ENCODE results near the gene DLGAP1.

The DLGAP1 gene

DNA sequence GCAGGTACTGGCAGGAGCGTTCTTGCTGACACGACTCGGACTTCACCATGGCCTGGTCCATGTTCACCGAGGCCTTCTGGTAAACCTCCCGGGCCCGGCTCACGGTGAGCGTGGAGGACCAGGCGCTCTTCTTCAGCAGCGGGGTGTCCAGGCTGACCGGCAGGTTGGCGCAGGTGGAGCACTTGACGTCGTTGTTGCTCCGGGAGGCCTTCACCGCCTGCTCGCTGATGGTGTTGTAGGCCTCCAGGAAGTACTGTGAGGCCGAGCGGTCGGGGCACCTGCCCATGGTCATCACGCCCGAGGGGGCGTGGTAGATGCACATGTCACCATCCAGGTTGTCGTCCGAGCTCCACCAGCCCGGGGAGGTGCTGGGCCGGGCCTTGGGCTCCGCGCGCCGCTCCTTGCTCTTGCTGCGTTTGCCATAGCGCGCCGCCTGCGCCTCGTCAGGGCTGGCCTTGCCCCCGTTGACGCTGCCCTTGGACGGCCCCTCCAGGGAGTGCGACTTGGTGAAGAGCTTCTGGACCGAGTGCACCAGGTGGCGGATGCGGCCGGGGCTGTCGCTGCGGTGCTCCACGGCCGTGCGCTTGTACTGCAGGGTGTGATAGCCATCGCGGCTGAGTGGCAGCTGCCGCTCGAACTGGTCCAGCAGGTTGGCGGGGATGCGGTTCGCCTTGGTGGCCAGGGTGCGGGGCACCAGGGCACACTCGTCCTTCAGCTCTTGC lies 575.8 kb downstream of the DLGAP1 start:
- DNase-seq: no peak

DNA sequence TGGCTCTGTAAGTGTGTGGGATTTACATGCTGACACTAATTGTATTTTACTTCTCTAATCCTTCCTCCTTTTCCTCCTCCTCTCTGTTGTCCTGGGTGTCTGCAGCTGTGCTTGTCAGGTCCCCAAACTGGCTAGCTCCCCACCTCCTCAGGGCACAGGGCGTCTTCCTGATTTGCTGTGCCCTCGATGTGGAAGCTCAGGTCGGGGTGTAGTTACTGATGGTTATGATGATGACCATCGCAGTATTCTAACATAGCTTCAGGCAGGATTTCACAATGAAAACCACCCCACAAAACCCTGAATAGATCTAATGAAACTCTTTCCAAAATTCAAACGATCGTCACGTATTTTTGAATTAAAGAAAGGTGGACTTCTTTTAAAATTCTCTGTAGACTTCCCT lies 576.7 kb downstream of the DLGAP1 start:
- no peak for DNase-seq

DNA sequence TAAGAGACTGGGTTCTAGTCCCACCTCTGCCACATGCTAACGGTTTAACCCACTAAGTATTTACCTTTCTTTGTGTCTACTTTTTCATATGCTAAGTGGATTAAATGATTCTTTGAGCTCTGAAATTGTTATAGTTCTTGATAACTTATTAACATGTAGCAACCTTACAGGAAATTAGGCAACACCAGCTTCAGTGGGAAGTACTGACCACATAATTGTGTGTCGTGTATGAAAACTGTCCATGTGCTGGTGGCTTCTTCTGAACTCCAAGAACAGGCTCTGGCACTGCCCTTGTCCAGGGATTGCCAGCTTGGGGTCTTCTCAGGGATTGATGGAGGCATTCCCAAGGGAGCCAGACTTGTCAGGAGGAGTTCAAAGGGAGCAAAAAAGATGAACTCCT lies 577.4 kb downstream of the DLGAP1 start:
- no peak for DNase-seq

DNA sequence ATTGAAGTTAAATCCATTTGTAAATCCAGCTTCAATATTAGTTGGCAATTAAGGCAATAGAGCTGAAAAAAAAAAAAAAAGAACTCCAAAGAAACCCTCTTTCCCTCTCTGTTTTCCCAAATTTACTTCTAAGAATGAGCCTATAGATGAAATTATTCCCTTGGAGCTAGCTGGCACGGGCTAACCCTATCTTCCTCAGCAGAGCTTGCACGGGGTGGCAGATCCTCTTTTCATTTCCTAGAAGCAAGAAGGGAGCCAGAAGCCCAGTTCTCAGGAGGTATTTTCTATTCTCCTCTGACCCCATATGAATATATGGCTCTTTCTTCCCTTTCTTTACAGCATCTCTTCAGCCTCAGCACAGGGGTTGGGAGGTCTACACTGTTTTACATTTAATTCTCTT lies 579.1 kb downstream of the DLGAP1 start:
- no peak for DNase-seq

DNA sequence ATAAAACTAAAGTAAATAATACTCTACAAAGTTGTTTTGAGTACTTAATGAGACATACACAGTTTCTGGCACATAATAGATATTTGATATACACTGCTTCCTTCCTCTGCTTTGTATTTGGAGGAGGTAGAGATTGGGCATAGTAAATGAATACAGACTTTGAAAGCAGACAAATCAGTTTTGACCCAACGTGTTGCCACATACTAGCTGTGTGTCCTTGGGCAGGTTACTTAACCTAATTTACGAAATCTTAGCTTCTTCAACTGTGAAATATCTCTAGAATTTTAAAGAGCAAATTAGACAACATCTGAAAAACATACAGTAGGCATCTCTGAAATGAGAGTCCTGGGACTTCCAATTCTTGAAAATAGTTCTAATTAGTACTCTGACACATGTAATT lies 579.7 kb downstream of the DLGAP1 start:
- DNase-seq: no peak

DNA sequence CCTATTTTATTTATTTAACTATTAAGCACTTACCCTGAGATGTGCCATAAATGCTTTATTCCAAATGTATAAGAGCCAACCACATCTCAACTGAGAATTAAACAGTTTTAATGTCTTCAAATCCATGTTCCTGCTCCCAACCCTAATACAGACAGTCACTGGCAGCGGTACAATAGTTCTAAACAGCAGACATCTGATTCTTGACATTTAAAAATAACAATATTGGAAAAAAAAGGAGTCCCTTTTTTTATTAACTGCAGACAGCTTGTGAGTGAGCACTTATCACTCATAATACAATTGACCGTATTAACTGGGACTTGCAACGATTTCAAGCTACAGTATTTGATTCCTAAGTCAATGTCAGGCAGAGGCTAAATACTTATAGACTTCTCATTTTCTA lies 580.5 kb downstream of the DLGAP1 start:
- DNase-seq: no peak

DNA sequence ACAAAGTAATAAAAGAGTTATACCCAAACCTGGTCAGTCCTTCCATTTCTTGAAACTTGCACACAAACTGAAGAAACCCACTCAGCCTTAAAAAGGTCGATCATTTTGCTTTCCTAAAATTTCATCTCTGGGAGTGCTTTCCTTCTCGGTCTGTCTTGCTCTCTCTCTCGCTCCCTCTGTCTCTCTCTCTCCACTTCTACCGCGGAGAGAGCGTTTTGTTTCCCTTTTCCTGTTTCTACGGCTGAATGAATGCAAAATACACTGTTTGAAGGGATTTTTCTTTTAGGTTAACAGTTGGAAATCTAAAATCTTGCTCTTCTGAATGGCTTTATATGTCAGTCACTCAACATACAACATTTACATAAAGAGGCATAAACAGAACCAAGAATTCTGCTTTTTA lies 581.0 kb downstream of the DLGAP1 start:
- no peak for DNase-seq

DNA sequence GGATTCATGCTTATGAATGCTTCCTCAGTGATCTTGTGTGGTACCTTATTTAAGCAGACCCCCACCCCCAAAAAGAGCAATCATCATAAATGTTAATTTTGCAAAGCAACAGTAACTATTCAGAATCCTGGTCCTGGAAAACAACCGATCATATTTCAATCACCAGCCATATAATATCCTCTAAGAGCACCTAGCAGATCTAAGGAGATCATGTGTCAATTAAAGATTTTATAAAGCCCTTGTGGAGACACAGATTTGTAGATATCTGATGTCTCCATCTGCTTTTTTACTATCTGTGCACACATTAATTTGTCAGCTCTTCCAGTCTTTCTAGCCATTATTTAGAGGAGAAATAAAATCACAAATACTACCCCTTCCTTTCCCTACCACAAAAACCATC lies 581.4 kb downstream of the DLGAP1 start:
- no peak for DNase-seq

DNA sequence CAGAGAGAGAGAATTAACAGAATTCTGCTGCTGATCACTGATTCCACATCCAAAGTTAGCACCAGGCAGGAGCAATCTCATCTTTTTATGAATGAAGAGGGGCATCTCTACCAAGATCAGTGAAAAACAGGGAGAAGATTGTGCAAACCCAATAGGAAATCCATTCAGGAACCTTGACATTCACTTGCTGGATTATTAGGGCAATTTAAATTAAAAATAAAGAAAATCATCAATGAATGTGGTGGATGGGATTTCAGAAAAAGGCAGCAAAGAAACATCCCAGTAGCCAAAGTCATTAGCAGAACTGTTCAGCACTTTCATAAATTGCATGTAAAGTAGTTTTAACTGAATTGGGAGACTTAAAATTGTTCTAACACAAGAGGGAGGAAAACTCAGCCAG lies 581.9 kb downstream of the DLGAP1 start:
- DNase-seq: no peak

DNA sequence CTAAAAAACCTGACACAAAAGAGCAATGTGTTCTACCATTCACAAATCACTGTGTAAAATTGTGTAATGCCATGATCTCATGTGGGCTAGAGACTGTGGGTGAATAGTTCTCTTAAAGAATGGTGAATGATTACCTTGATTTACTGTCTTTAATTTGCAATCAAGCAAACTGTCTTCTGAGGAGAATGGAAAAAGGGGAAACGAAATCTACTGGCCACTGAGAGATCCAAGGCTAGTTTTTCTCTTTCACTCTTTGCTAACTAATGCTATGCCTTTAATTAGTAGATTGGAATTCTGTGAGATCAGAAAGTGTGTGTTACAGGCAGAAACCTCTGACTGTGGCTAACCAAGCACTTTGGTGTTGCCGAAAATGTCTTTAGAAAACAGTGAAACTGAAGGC lies 582.5 kb downstream of the DLGAP1 start:
- no peak for DNase-seq

DNA sequence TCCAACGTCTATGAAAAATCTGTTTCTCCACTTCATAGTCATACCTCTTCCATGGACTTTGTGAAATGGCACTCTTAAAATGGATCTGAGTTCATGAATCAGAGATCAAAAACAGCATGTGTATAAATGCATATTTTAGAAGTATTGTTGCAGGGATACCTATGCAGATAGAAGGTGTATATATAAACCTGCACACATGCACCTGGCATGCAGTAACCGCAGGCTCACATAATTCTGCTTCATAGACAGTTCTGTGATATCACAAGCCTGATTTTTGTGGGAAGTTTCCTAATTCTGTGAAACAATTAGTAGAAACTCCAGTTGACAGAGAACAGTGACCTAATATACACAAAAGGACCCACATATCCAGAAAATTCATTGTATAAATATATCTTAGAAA lies 583.4 kb downstream of the DLGAP1 start:
- DNase-seq: no peak

DNA sequence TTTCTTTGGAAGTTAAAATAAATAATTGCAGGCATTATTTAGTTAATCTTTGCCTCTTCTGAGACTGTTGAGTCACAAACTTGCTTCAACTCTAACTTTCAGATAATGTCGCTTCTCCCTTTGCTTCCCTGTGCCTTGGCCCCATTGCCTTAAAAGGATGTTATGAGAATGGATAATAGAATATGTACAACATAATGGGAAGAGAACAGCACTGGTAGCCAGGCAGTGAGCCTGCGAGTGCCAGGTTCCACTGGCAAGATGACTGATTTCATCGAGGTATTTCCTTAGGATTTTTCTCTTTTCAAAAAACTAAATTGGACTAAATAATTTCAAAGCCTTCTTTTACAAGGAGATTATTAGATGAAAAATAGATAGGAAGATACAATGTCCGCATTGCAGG lies 584.2 kb downstream of the DLGAP1 start:
- no peak for DNase-seq

DNA sequence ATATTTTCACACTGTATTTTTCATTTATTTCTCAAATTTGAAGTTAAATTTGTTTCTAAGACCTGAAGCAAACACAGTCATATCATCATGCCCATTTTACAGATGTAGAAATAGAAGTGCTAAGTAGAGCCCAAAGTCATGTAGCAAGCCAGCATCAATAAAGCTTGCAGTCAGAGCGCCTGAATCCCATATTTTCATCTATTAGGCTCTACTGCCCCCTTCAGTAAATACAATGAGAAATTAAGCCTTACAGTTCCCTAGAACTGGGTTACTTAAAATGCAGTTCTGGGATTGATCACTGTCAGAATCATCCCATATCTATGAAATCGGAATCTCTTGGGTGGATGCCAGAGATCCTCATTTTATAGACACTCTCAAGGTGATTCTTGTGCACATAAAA lies 585.3 kb downstream of the DLGAP1 start:
- no peak for DNase-seq

DNA sequence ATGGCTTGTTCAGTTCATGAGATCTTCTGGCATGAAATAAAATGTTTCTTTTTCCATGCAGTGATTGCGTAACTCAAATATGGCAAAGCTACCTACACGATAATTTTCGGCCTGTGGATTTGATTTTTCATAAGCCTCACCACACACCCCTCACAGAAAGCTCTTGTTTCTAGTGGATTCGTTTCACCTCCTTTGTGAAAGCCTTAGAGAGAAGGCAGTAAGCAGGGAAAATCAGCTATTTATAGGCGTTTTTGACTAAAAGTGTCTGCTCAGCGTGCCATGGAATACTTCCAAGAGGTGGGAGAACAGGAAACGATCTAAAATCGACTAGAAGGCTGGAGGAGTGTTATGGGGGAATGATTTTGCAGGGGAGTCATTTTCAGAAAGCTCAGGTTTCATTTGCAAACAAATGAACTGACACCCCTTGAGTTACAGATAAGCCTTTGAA lies 587.2 kb downstream of the DLGAP1 start:
- DNase-seq: no peak

DNA sequence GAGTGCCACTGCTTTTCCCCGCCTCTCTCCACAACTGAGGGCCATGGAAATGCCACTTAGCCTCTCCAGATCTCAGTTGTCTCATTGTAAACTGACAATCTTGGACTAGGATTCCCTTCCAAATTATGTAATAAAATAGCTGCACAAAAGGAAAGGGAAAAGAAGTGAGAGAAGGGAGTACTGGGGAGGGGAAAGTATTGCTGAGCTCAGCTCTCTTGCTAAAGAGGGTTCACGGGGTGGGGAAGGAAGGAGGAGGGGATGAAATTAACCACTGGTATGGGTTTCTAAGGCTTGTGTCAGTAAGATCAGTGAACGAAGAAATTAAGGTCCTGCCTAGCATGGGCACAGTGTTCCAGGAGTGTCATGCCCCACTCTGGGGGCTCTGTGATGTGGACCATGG lies 587.9 kb downstream of the DLGAP1 start:
- no peak for DNase-seq

DNA sequence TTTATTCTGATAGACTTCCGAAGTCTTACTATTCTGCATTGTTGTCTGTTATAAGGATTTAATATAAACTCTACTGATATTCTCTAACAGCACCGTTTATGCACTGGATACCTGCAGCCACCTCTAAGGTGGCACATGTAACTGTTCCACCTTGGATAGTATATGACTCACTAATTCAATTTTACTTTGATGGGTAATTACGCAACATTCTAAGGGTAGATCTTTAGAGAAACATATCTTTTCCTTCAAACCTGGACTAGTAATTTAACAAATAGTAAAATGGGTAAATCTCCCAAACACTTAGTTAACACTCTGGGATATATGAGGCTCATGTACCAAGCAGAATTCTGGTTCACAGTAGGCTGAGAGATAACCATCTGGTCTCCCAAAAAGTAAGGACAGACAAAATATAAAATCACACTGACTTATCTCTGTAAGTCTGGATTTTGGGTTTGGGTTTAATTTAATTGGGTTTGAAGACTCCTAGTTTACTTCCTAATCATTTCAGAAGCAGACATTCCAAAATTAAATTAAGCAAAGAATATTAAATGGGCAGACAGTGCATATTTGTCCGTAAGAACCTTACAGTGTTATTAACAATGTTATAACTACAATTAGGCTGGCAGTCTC lies 590.3 kb downstream of the DLGAP1 start:
- no peak for DNase-seq

DNA sequence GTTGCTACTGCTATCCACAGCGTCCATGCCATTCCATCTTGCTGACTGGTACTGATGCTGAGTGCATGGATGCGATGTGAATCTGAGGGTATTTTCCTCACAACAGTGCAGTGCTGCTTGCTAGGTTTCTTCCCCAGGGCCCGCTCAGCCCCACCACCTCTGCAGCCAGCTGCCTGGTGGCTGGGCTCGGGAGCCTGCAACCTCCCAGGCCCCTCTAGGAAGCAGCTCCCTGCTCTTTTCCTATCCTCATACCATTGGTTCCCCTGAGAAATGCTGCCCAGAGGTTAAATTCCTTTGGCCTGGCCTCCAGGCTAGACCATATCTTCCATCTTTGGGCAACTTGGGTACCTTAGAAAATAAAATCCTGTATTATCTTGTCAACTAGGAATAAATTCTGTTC lies 591.5 kb downstream of the DLGAP1 start:
- no peak for DNase-seq

DNA sequence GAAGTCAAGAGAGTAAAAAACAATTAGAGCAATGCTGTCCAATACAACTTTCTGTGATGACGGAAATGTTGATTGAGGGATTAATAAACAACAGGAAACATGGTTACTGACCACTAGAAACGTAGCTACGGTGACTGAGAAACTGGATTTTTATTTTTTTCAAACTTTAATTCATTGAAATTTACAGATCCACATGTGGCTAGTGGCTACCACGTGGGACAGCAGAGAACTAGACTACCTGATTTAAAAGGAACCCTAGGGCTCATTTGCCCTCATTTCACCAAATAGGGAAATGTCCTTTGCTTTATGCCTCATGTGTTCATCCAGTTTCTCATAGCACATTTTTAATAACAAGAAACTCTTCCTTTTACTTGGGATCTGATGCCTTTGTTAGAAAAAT lies 592.1 kb downstream of the DLGAP1 start:
- no peak for DNase-seq

DNA sequence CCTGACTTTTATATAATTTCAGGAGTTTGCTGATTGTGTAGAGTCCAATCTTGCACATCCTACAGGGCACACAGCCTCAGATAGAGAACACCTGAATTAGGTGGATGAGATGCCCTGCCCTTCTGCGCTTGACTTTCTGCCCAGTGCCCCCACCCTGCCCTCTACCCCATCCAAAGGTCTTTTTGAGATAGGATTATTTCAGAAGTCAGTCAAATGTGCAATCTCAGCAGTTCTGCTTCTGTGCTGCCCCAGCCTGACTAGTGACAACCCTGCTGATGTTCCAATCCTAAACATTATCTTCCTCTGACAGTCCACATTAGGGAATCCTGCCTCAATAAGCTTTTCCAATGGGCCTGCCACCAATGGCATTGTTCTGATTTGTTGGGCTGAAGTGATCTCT lies 593.6 kb downstream of the DLGAP1 start:
- no peak for DNase-seq

DNA sequence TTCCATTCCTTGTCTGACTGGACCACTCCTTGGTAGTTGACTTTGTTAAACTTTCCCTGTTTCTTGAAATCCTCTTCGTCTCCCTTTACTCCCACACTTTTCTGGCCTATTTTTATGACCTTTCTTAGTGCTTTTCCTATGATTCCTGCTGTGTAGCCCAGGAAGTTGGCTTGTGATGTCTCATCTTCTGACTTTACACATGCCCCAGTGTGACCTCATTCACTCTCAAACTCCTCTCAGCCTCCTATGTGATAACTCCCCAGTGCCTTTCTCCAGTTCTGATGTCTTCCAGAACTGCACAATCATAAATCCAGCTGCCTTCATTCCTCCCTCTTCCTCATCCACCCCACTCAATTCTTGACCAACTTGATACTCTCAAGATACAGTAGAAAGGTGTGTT lies 597.6 kb downstream of the DLGAP1 start:
- no peak for DNase-seq

DNA sequence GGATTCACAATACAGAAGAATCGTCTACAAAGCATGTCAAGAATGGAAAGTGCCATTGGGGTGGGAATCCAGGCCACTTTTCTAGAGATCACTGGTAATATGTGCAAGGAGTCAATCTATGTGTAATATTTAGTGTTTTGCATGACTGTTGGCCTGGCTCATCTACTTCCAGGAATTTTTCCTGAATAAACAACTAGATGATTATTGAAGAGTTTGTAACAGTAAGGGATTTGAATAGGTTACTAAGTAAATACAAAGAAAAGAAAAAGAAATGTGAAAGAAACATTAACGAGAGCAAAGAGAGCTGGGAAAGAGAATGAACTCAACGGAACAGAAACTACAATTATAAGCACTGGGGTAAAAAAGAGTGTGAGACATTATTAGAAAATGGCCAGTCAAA lies 599.1 kb downstream of the DLGAP1 start:
- no peak for DNase-seq

DNA sequence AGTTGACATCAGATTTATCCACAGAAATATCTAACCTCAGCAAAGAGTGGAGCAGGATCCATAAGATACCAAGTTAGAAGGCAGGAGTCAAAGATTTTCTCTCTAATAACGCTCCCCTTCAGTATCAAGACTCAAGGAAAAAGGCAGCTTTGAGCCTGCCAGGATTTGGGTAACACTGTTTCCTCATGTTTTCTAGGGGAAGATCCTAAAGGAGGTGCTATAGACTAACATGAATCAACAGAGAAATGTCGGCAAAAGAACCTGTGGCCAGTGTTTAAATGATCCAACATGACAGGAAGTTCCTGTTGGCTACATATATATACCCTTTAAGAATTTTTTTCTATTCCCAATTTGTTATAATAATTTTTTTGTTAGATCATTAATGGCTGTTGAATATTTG lies 602.8 kb downstream of the DLGAP1 start:
- no peak for DNase-seq

DNA sequence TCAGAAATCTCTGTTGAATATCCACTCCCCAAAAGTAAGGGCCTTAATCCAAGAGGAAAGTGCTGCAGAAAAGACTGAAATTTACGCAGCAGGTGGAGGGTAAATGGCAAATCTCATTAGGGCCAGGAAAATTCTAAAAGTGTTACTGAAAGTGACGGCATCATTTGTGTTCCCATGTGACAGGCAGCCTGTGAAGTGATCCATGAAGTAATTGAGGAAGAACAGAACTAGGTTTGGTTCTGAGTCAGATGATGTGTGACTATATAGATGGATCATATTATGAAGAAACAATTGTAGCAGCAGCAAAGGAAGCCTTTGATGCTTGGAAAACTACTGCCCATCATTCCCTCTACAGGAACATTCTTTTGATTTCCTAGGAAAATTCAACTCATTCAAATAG lies 603.9 kb downstream of the DLGAP1 start:
- DNase-seq: no peak

DNA sequence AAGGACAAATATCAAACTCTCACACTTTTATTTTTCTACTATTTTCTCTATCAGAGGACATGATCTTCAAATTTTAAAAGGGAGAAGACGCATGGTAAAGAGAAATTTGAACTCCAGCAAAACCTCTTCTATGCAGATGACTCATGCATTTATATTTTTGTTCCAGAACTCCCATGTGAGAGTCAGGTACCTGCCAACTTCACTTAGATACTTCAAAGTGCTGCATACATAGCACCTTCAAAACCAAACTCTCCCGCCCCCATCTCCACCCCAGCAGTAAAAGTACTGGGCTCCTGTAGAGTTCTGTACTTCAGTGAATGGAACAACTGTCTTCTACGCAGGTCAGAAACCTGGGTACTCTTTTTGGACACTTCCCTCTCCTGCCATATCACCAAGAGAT lies 606.8 kb downstream of the DLGAP1 start:
- DNase-seq: no peak

DNA sequence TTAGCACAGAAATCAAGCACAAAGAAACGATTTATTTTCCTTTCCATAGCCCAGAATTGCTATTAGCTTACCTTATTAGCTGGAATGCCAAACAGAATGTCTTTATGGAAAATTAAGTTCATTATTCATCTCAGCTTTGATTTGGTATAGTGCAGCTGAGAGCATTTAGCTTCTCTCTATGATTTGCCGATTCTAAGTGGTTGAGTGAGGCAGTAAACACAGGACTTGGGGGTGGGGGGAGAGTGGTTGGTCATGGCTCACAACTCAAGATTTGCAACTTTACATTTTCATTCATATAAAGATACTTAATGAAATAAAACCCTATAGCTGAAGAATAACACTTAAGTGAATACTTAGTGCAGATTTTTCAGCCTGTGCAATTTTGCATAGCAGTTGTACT lies 609.9 kb downstream of the DLGAP1 start:
- no peak for DNase-seq

All from activated CD4-positive, alpha-beta T cell treated with anti-CD3 and anti-CD28 coated beads, Interleukin-2, amount 50 U/mL, for 48 hours (primary cell).